NT2/D1 (cell line): ENCODE measurements around the gene MACROH2A2.
"Not testable (repeated sequence)": the region's sequence is repeated elsewhere in the genome, so short reads cannot be mapped to it uniquely, and the experiment has no call there.

Source experiments
- DNase-seq: peaks from one replicate; pipeline ENCODE4 v3.0.0-alpha.2; 2011; ENCODE audit warnings: low read depth, low spot score
- H3K27me3 ChIP-seq: 2 replicates; pipeline ENCODE4 v1.6.0; 2011; ENCODE audit warnings: mild to moderate bottlenecking; ENCODE audit not compliant: insufficient read length, insufficient read depth
- H3K36me3 ChIP-seq: 2 replicates; pipeline ENCODE4 v1.6.1; 2011; ENCODE audit warnings: mild to moderate bottlenecking, low read length, mixed read lengths; ENCODE audit not compliant: insufficient read depth, insufficient read length
- H3K4me1 ChIP-seq: 2 replicates; pipeline ENCODE4 v1.5.1; 2011; ENCODE audit not compliant: insufficient read depth, insufficient read length
- H3K4me3 ChIP-seq: 2 replicates; pipeline ENCODE4 v1.5.1; 2011; ENCODE audit warnings: low read depth; ENCODE audit not compliant: insufficient read length
- H3K9ac ChIP-seq: 2 replicates; pipeline ENCODE4 v1.6.0; 2011; ENCODE audit warnings: low read depth; ENCODE audit not compliant: insufficient read length
- H3K9me3 ChIP-seq: 2 replicates; pipeline ENCODE4 v1.5.1; 2011; ENCODE audit warnings: mild to moderate bottlenecking, low read length; ENCODE audit not compliant: insufficient read depth
- SUZ12 ChIP-seq: IDR thresholded peaks from 2 replicates; pipeline ENCODE4 v1.6.1; 2011; ENCODE audit not compliant: insufficient read length, insufficient read depth; ENCODE audit errors: extremely low read depth
- YY1 ChIP-seq: IDR thresholded peaks from 2 replicates; pipeline ENCODE4 v1.6.1; 2011; ENCODE audit not compliant: insufficient read length, insufficient read depth
- ZNF274 ChIP-seq: IDR thresholded peaks from 2 replicates; pipeline ENCODE4 v1.6.1; 2011; ENCODE audit warnings: mild to moderate bottlenecking, low read depth, low read length

MACROH2A2 gene

DNA sequence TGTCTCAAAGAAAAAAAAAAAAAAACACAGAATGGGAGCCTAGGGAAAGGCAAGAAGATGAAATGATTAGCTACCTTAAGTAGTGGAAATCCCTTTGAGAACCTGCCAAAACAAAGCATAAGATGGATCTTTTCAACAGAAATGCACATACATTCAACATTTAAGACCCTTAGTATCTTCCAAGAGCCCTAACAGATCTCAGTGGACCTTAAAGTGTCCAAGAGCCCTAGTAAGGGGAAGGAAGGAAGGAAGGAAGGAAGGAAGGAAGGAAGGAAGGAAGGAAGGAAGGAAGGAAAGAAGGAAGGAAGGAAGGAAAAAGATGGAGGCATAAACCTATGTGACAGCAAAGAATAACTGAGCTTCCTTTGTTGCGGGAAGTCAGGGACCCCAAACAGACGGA lies 11.6 kb upstream of the MACROH2A2 start:
- H3K9ac ChIP-seq = no peak overlapping the region
- peaks cover 11% of the 10 kb centered on the region; the same call in 1 of the 2 replicates for H3K9me3 ChIP-seq
- H3K27me3 ChIP-seq = no peaks in the 10 kb centered on the region
- DNase-seq = no peak
- H3K4me1 ChIP-seq = no peaks in the 10 kb centered on the region
- no peaks in the 10 kb centered on the region for H3K36me3 ChIP-seq
- H3K4me3 ChIP-seq = no peak overlapping the region
- TF ChIP-seq YY1 (no peak), ZNF274 (no peak), SUZ12 (no peak)

DNA sequence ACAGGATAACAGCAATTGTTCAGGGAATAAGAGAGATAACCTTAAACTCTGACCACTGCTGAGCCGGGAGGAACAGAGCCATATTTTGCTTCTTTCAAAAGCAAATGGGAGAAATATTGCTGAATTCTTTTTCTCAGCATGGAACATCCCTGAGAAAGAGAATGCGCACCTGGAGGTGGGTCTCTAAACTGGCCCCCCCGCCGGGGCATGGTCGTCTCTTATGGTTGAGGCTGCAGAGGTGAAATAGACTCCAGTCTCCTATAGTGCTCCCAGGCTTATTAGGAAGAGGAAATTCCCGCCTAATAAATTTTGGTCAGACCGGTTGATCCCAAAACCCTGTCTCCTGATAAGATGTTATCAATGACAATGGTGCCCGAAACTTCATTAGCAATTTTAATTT lies 10.9 kb upstream of the MACROH2A2 start:
- H3K36me3 ChIP-seq, H3K9ac ChIP-seq, H3K4me3 ChIP-seq, H3K27me3 ChIP-seq, DNase-seq, H3K4me1 ChIP-seq: not testable (repeated sequence)
- H3K9me3 ChIP-seq = peaks cover 11% of the 10 kb centered on the region; the same call in 1 of the 2 replicates

- H3K27me3 ChIP-seq = peaks cover 11% of the 10 kb centered on the region
- not testable (repeated sequence) for H3K9me3 ChIP-seq, H3K4me3 ChIP-seq, H3K4me1 ChIP-seq, H3K9ac ChIP-seq, DNase-seq, H3K36me3 ChIP-seq
Measured at GRCh38 chr10:70047066-70047465, 5.6 kb upstream of the MACROH2A2 start.

- Histone ChIP-seq H3K9me3 (no peaks in the 10 kb centered on the region), H3K4me3 (no peak overlapping the region), H3K9ac (no peak overlapping the region), H3K4me1 (no peaks in the 10 kb centered on the region), H3K27me3 (peaks cover 13% of the 10 kb centered on the region), H3K36me3 (no peaks in the 10 kb centered on the region)
- TF ChIP-seq YY1 = no peak
- TF ChIP-seq SUZ12 = no peak
- no peak for TF ChIP-seq ZNF274
- no peak for DNase-seq
Measured at GRCh38 chr10:70048030-70048723, 4.5 kb upstream of the MACROH2A2 start.

GRCh38 chr10:70051848-70052247 lies 798 bp upstream of the MACROH2A2 start:
- Histone ChIP-seq H3K27me3 (peaks cover 13% of the 10 kb centered on the region), H3K36me3 (no peaks in the 10 kb centered on the region), H3K4me1 (no peaks in the 10 kb centered on the region), H3K9me3 (no peaks in the 10 kb centered on the region), H3K4me3 (no peak overlapping the region), H3K9ac (peak overlapping the region; percentile 83)
- DNase-seq = no peak
- TF ChIP-seq SUZ12 (no peak), YY1 (no peak), ZNF274 (no peak)

DNA sequence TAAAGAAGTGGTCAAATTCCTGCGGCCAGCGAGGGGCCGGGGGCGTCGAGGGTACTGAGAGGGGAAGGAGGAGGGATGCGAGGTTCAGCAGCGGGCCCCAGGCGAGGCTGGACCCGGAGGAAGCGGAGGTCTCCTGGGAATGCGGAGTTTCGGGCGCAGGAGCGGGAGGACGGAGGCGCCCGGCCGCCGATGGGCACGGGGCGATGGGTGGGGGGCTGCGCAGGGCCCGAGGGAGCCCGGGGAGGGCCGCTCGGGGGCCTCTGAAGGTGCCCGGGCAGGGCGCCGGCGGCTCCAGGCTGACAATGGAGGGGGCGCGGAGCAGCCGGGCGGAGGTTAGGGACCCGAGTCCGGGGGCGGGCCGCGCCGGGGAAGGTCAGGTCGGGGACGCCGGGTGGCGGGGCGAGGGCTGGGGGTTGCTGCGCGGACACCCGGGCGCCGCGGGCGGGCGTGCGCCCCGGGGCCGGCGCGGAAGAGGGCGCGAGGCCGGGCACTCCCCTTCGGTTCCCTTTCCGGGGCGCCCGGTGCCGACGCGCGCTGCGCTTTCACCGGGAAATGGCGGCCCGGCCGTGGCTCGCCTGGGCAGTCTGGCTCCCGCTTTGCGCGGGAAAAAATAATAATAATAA lies 683 bp downstream of the MACROH2A2 start:
- no peak for DNase-seq
- TF ChIP-seq ZNF274 (no peak), SUZ12 (no peak), YY1 (no peak)
- Histone ChIP-seq H3K36me3 (no peaks in the 10 kb centered on the region), H3K9ac (peak overlapping the region; percentile 83), H3K4me3 (peak overlapping the region; percentile 70), H3K4me1 (no peaks in the 10 kb centered on the region), H3K9me3 (no peaks in the 10 kb centered on the region), H3K27me3 (peaks cover 13% of the 10 kb centered on the region)

GRCh38 chr10:70053841-70054288 lies 1.2 kb downstream of the MACROH2A2 start:
- Histone ChIP-seq H3K4me1 (no peaks in the 10 kb centered on the region), H3K9me3 (no peaks in the 10 kb centered on the region), H3K9ac (peak overlapping the region; percentile 32), H3K27me3 (peaks cover 13% of the 10 kb centered on the region), H3K4me3 (peak overlapping the region; percentile 70), H3K36me3 (no peaks in the 10 kb centered on the region)
- no peak for DNase-seq
- TF ChIP-seq ZNF274 (no peak), YY1 (no peak), SUZ12 (no peak)

- H3K9me3 ChIP-seq = no peaks in the 10 kb centered on the region
- no peak overlapping the region for H3K4me3 ChIP-seq
- H3K36me3 ChIP-seq = peaks cover 4% of the 10 kb centered on the region
- H3K9ac ChIP-seq = no peak overlapping the region
- H3K4me1 ChIP-seq = no peaks in the 10 kb centered on the region
- no peak for DNase-seq
- no peak for TF ChIP-seq YY1
- peaks cover 13% of the 10 kb centered on the region for H3K27me3 ChIP-seq
Measured at GRCh38 chr10:70054902-70055301, 2.3 kb downstream of the MACROH2A2 start.
